ENCODE measurements around the gene F2R. TPM values are rescaled to one million over a fixed set of nuclear protein-coding genes. Genes with fewer than 3 reads are reported as not detected.
"Not testable (repeated sequence)": the region's sequence is repeated elsewhere in the genome, so short reads cannot be mapped to it uniquely, and the experiment has no call there.

The F2R gene
- total RNA-seq, 2 experiments from 2014 or later = 2.5 to 3.5 TPM

DNA sequence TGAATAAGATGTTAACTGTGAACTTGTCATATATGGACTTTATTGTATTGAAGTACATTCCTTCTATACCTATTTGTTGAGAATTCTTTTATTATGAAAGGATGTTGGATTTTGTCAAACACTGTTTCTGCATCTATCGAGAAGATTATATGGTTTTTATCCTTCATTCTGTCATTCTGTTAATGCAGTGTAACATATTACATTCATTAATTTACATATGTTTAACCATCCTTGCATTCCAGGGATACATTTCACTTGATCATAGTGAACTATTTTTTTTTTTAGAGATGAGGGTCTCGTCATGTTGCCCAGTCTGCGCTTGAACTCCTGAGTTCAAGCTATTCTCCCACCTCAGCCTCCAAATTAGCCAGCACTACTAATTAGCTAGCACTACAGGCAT is 48.4 kb downstream of the F2R start:
- ChIA-PET CTCF (interaction anchor here (1.5 kb wide), 1 partner anchor 10 kb away, joined by 5 read pairs; no protein-coding TSS in a partner anchor), POLR2A (no interaction called here)
- DNase-seq (no peak), ATAC-seq (no peak)
- H3K4me1 Mint-ChIP-seq (ENCODE audit: low read depth) = peaks cover 6% of the 10 kb centered on the region
- H3K9me3 Mint-ChIP-seq = peaks cover 6% of the 10 kb centered on the region
- no peak overlapping the region for H3K4me3 Mint-ChIP-seq
- TF ChIP-seq, protein P1, sequence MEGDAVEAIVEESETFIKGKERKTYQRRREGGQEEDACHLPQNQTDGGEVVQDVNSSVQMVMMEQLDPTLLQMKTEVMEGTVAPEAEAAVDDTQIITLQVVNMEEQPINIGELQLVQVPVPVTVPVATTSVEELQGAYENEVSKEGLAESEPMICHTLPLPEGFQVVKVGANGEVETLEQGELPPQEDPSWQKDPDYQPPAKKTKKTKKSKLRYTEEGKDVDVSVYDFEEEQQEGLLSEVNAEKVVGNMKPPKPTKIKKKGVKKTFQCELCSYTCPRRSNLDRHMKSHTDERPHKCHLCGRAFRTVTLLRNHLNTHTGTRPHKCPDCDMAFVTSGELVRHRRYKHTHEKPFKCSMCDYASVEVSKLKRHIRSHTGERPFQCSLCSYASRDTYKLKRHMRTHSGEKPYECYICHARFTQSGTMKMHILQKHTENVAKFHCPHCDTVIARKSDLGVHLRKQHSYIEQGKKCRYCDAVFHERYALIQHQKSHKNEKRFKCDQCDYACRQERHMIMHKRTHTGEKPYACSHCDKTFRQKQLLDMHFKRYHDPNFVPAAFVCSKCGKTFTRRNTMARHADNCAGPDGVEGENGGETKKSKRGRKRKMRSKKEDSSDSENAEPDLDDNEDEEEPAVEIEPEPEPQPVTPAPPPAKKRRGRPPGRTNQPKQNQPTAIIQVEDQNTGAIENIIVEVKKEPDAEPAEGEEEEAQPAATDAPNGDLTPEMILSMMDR (IDR thresholded peaks at IDR 0.05) = no peak
- H3K27ac Mint-ChIP-seq = no peak overlapping the region
- H3K36me3 Mint-ChIP-seq (ENCODE audit: low read depth) = no peaks in the 10 kb centered on the region
- no peaks in the 10 kb centered on the region for H3K27me3 Mint-ChIP-seq
- intact Hi-C loops (cut with micrococcal nuclease) = no loop called here

DNA sequence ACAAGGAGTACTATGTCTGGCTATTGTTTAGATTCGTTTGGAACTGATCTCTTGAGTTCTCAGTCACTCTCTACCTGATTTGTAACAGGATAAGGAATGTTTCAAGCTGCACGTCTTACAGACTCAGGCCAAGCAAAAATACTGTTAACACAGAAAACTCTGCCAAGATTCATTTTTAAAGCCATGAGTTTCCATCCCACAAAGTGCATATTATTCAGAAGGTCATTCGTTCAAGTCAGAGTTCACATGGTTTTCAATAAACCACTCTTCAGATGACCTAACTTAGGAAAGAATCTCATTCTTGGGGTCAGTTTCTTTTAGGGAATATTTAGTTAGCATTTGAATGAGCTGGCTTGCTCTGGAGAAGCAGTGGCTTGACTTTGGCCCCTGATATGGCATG is 49.3 kb downstream of the F2R start:
- no peaks in the 10 kb centered on the region for H3K36me3 Mint-ChIP-seq (ENCODE audit: low read depth)
- no peak for DNase-seq
- intact Hi-C loops (cut with micrococcal nuclease) = loop anchor here (5.0 kb wide), 2 partner anchors 33 to 53 kb away; no protein-coding TSS in a partner anchor
- H3K27ac Mint-ChIP-seq = no peak overlapping the region
- CTCF ChIA-PET = interaction anchor here (0.9 kb wide), 1 partner anchor 9 kb away, joined by 6 read pairs; no protein-coding TSS in a partner anchor
- TF ChIP-seq, protein P1 (IDR thresholded peaks at IDR 0.05) = no peak
- no peak for ATAC-seq
- no peaks in the 10 kb centered on the region for H3K27me3 Mint-ChIP-seq
- H3K9me3 Mint-ChIP-seq = peaks cover 6% of the 10 kb centered on the region
- POLR2A ChIA-PET = no interaction called here
- no peak overlapping the region for H3K4me3 Mint-ChIP-seq
- H3K4me1 Mint-ChIP-seq (ENCODE audit: low read depth) = peaks cover 6% of the 10 kb centered on the region

DNA sequence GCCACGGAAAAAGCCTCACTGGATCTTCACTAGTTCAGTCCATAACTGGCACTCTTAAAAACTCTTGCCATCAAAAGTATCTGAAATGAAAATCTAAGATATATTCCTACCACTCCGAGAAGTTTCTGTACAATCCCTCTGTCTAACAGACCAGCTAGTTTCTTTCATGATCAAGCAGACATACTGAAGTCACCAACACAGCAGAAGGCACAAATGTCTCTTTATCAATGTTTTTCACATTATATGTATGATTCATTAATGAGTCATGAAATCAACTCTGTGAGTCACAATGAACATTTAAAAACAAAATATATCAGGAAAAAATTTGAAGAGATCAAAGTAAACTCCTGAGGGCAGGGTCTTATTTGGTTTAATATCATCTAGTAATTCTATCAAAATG is 50.8 kb downstream of the F2R start:
- TF ChIP-seq, protein P1 (IDR thresholded peaks at IDR 0.05) = no peak
- ChIA-PET CTCF (no interaction called here), POLR2A (interaction anchor here (0.6 kb wide), 1 partner anchor 317 kb away, joined by 3 read pairs; no protein-coding TSS in a partner anchor)
- no peak overlapping the region for H3K27ac Mint-ChIP-seq
- peaks cover 6% of the 10 kb centered on the region for H3K4me1 Mint-ChIP-seq (ENCODE audit: low read depth)
- ATAC-seq (no peak), DNase-seq (no peak)
- no peaks in the 10 kb centered on the region for H3K27me3 Mint-ChIP-seq
- no peaks in the 10 kb centered on the region for H3K36me3 Mint-ChIP-seq (ENCODE audit: low read depth)
- H3K9me3 Mint-ChIP-seq = peaks cover 6% of the 10 kb centered on the region
- intact Hi-C loops (cut with micrococcal nuclease) = loop anchor here (5.0 kb wide), 2 partner anchors 34 to 54 kb away; no protein-coding TSS in a partner anchor
- no peak overlapping the region for H3K4me3 Mint-ChIP-seq

DNA sequence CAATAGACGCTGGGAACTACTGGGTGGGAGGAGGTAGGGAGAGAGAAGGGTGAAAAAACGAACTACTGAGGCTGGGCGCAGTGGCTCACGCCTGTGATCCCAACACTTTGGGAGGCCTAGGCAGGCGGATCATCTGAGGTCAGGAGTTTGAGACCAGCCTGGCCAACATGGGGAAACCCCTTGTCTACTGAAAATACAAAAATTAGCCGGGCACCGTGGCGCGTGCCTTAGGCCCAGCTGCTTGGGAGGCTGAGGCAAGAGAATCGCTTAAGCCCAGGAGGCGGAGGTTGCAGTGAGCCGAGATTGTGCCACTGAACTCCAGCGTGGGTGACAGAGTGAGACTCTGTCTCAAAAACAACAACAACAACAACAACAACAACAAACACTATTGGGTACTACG is 55.1 kb downstream of the F2R start:
- POLR2A ChIA-PET; DNase-seq; H3K4me3 Mint-ChIP-seq; CTCF ChIA-PET; H3K4me1 Mint-ChIP-seq (ENCODE audit: low read depth); H3K27ac Mint-ChIP-seq; ATAC-seq; H3K9me3 Mint-ChIP-seq; H3K27me3 Mint-ChIP-seq; intact Hi-C loops (cut with micrococcal nuclease); H3K36me3 Mint-ChIP-seq (ENCODE audit: low read depth): not testable (repeated sequence)

DNA sequence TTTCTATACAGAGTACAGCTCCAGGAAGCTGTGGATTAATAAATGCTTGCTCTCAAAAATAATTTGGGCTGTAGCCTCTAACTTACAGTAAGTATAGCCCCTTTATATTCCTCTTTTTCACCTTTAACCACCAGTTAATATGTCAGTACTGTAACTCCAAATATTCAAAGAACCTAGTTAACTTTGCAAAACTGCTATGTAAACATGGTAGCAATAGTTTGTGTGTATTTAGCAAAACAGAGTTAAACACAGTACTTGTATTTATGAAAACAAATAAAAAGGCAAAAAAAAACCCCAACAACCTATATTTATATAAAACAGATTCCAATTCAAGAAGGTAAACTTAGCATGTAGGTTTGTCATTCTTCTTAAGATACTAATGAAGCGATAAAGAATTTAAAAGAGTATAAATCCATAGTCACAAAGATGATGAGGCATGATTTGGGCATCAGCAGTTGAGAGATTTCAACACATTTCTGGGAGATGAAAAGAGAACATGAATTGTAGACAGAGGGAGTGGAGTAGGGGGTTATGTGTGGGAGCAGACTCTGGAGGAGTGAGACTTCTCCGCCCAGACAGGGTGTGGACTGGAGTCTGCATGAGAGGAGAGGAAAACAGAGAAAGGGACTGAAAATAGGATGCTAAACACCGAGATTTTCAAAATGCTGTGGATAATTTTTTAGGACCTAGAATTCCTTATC is 55.9 kb downstream of the F2R start:
- POLR2A ChIA-PET = interaction anchor here (0.6 kb wide), 1 partner anchor 1099 kb away, joined by 3 read pairs; no protein-coding TSS in a partner anchor
- Mint-ChIP-seq H3K27me3 (no peaks in the 10 kb centered on the region), H3K36me3 (ENCODE audit: low read depth) (no peaks in the 10 kb centered on the region), H3K27ac (no peak overlapping the region), H3K4me1 (ENCODE audit: low read depth) (peaks cover 2% of the 10 kb centered on the region), H3K9me3 (no peaks in the 10 kb centered on the region), H3K4me3 (no peak overlapping the region)
- DNase-seq (no peak), ATAC-seq (no peak)
- intact Hi-C loops (cut with micrococcal nuclease) = no loop called here
- CTCF ChIA-PET = interaction anchor here (0.6 to 3.7 kb wide), 2 partner anchors 171 to 206 kb away, joined by 3 to 122 read pairs; no protein-coding TSS in a partner anchor
- TF ChIP-seq, protein P1 (IDR thresholded peaks at IDR 0.05) = no peak
